ENCODE data around the gene FAT1. TPM values are rescaled to one million over a fixed set of nuclear protein-coding genes. Genes with fewer than 3 reads are reported as not detected.

Gene FAT1
- total and polyA plus RNA-seq, 9 of the 15 experiments (the other 6 are each of a cell fraction or from before 2014, with no cell fraction given) = 6.0 to 38.4 (median 21.4) TPM

DNA sequence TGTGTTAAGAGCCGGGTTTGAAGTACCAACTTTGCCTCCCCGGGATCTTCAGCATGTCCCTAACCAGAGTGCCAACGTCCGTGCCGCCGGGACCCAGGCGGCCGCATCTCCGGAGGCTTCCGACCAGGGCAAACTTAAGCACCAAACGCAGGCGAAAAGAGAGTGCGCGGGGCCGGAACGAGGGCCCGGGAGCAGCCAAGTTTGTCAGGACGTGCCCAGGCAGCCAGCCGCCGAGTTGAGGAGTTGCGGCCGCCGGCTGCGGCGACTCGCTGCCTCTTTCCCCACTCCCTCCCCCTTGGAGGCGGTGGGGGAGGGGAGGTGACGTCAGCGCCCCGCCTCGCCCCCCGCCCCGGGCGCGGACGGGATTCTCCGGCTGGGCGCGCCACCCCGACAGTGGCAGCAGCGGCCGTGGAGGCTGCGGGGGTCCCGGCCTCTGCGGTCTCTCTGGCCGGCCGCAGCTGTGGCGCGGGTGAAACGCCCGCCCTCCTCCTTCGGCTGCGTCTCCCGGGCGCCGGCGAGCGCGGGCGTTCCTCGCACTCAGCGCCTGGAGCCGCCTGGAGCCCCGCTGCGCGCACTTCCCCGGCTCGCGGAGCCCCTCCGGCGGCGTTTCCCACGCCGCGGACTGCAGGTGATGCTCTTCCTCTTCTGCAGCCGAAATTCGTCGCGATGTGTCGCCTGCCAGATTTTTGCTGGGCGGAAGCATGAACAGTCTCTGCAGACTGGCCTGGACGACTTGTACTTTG, 2.9 kb upstream of the FAT1 start (continued):
- TF ChIP-seq, protein P1, sequence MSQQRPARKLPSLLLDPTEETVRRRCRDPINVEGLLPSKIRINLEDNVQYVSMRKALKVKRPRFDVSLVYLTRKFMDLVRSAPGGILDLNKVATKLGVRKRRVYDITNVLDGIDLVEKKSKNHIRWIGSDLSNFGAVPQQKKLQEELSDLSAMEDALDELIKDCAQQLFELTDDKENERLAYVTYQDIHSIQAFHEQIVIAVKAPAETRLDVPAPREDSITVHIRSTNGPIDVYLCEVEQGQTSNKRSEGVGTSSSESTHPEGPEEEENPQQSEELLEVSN (IDR thresholded peaks at IDR 0.05; ENCODE audit: borderline replicate concordance in 1 of 2, extremely low read depth in 1 of 2, insufficient read depth in 1 of 2, insufficient read length in 1 of 2, low read depth in 1 of 2, low read length in 1 of 2, poor library complexity in 1 of 2, severe bottlenecking in 1 of 2) = peak in 1 of 2 experiments; percentile 57
- TF ChIP-seq CBFB (CRISPR knock-in tag; IDR thresholded peaks at IDR 0.05) (no peak), BCOR (IDR thresholded peaks at IDR 0.05) (no peak), XRCC5 (IDR thresholded peaks at IDR 0.05; ENCODE audit: low read depth, low read length) (no peak), CREBBP (IDR thresholded peaks at IDR 0.05; ENCODE audit: low read depth, low read length) (no peak), CEBPG (CRISPR knock-in tag; IDR thresholded peaks at IDR 0.05) (no peak), CEBPG (tag; conservative IDR thresholded peaks at IDR 0.05 in 1 of 2, IDR thresholded peaks at IDR 0.05 in 1 of 2) (no peak), CBX3 (IDR thresholded peaks at IDR 0.05; ENCODE audit: borderline replicate concordance in 1 of 2, low read length in 2 of 2) (no peak), FOXK1 (CRISPR knock-in tag; IDR thresholded peaks at IDR 0.05; ENCODE audit: borderline replicate concordance) (no peak), ZNF431 (CRISPR knock-in tag; IDR thresholded peaks at IDR 0.05) (no peak)
- TF ChIP-seq, protein P2, sequence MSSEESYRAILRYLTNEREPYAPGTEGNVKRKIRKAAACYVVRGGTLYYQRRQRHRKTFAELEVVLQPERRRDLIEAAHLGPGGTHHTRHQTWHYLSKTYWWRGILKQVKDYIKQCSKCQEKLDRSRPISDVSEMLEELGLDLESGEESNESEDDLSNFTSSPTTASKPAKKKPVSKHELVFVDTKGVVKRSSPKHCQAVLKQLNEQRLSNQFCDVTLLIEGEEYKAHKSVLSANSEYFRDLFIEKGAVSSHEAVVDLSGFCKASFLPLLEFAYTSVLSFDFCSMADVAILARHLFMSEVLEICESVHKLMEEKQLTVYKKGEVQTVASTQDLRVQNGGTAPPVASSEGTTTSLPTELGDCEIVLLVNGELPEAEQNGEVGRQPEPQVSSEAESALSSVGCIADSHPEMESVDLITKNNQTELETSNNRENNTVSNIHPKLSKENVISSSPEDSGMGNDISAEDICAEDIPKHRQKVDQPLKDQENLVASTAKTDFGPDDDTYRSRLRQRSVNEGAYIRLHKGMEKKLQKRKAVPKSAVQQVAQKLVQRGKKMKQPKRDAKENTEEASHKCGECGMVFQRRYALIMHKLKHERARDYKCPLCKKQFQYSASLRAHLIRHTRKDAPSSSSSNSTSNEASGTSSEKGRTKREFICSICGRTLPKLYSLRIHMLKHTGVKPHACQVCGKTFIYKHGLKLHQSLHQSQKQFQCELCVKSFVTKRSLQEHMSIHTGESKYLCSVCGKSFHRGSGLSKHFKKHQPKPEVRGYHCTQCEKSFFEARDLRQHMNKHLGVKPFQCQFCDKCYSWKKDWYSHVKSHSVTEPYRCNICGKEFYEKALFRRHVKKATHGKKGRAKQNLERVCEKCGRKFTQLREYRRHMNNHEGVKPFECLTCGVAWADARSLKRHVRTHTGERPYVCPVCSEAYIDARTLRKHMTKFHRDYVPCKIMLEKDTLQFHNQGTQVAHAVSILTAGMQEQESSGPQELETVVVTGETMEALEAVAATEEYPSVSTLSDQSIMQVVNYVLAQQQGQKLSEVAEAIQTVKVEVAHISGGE (CRISPR knock-in tag; IDR thresholded peaks at IDR 0.05) = no peak
- TF ChIP-seq, protein P3, sequence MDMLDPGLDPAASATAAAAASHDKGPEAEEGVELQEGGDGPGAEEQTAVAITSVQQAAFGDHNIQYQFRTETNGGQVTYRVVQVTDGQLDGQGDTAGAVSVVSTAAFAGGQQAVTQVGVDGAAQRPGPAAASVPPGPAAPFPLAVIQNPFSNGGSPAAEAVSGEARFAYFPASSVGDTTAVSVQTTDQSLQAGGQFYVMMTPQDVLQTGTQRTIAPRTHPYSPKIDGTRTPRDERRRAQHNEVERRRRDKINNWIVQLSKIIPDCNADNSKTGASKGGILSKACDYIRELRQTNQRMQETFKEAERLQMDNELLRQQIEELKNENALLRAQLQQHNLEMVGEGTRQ (CRISPR knock-in tag; IDR thresholded peaks at IDR 0.05) = no peak
- TF ChIP-seq, protein P4, sequence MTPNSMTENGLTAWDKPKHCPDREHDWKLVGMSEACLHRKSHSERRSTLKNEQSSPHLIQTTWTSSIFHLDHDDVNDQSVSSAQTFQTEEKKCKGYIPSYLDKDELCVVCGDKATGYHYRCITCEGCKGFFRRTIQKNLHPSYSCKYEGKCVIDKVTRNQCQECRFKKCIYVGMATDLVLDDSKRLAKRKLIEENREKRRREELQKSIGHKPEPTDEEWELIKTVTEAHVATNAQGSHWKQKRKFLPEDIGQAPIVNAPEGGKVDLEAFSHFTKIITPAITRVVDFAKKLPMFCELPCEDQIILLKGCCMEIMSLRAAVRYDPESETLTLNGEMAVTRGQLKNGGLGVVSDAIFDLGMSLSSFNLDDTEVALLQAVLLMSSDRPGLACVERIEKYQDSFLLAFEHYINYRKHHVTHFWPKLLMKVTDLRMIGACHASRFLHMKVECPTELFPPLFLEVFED (CRISPR knock-in tag; conservative IDR thresholded peaks at IDR 0.05) = no peak
- TF ChIP-seq, protein P5, sequence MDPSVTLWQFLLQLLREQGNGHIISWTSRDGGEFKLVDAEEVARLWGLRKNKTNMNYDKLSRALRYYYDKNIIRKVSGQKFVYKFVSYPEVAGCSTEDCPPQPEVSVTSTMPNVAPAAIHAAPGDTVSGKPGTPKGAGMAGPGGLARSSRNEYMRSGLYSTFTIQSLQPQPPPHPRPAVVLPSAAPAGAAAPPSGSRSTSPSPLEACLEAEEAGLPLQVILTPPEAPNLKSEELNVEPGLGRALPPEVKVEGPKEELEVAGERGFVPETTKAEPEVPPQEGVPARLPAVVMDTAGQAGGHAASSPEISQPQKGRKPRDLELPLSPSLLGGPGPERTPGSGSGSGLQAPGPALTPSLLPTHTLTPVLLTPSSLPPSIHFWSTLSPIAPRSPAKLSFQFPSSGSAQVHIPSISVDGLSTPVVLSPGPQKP (CRISPR knock-in tag; IDR thresholded peaks at IDR 0.05) = no peak
- TF ChIP-seq, protein P6, sequence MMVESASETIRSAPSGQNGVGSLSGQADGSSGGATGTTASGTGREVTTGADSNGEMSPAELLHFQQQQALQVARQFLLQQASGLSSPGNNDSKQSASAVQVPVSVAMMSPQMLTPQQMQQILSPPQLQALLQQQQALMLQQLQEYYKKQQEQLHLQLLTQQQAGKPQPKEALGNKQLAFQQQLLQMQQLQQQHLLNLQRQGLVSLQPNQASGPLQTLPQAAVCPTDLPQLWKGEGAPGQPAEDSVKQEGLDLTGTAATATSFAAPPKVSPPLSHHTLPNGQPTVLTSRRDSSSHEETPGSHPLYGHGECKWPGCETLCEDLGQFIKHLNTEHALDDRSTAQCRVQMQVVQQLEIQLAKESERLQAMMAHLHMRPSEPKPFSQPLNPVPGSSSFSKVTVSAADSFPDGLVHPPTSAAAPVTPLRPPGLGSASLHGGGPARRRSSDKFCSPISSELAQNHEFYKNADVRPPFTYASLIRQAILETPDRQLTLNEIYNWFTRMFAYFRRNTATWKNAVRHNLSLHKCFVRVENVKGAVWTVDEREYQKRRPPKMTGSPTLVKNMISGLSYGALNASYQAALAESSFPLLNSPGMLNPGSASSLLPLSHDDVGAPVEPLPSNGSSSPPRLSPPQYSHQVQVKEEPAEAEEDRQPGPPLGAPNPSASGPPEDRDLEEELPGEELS (CRISPR knock-in tag; IDR thresholded peaks at IDR 0.05; ENCODE audit: borderline replicate concordance) = no peak
